ENCODE measurements around the gene OR1N1. TPM values are rescaled to one million over a fixed set of nuclear protein-coding genes. Genes with fewer than 3 reads are reported as not detected.

OR1N1 gene
- total and polyA plus RNA-seq, 2 of the 13 experiments (the other 11 are each of a cell fraction or from before 2014, with no cell fraction given): not detected

- no peak for TF ChIP-seq MAFG (CRISPR knock-in tag; IDR thresholded peaks at IDR 0.05)
- TF ChIP-seq FOXC1 (CRISPR knock-in tag; IDR thresholded peaks at IDR 0.05; ENCODE audit: borderline replicate concordance): no peak
- no peak for TF ChIP-seq POLR2AphosphoS2 (IDR thresholded peaks at IDR 0.05; ENCODE audit: low read depth, low read length)
- no peak for TF ChIP-seq GLI4 (CRISPR knock-in tag; IDR thresholded peaks at IDR 0.05; ENCODE audit: borderline replicate concordance)
- WGBS (ENCODE audit: low lambda C conversion rate): 39% methylated on average over 4 of the region's 4 CpGs
- Histone ChIP-seq H3K9ac (ENCODE audit: insufficient read depth, low read depth, low read length) (no peak overlapping the region), H3K4me1 (ENCODE audit: insufficient read depth, low read length) (no peaks in the 10 kb centered on the region), H3K4me3 (replicated peaks in 1 of 3; ENCODE audit: insufficient read depth in 1 of 3, low read depth in 2 of 3, low read length in 3 of 3) (no peak overlapping the region), H3K4me2 (ENCODE audit: low read depth, low read length) (no peak overlapping the region), H4K20me1 (ENCODE audit: insufficient read depth, low read length) (no peaks in the 10 kb centered on the region), H3K9me3 (ENCODE audit: low read length) (no peaks in the 10 kb centered on the region), H3K36me3 (replicated peaks in 1 of 2; ENCODE audit: control insufficient read depth in 1 of 2, insufficient read depth in 2 of 2, low read length in 2 of 2) (no peaks in the 10 kb centered on the region), H3K27me3 (ENCODE audit: control insufficient read depth in 1 of 2, insufficient read depth in 2 of 2, low read length in 2 of 2) (no peaks in the 10 kb centered on the region), H3K79me2 (ENCODE audit: insufficient read depth, low read length) (no peaks in the 10 kb centered on the region), H2AFZ (ENCODE audit: low read length) (no peak overlapping the region), H3K27ac (ENCODE audit: extremely low read length, insufficient read depth, low read length) (no peak overlapping the region)
- intact Hi-C loops (cut with micrococcal nuclease; ENCODE audit: unreplicated experiment): no loop called here
- ChIA-PET POLR2A (no interaction called here), CTCF (ENCODE audit: low intra/inter-chr PET ratio, low total read pairs) (no interaction called here)
- in situ Hi-C loops (cut with HindIII; ENCODE audit: extremely low pct_ligation_motif_present, low pct_unique_long_range_greater_than_20kb): no loop called here
- DNase-seq (ENCODE audit: low spot score) (no peak), ATAC-seq (no peak), FAIRE-seq (no peak)
- BruUV-seq (replicated peaks): no TSS peak
These were observed 34.4 kb upstream of the OR1N1 start for GRCh38 chr9:122561446-122561845.

- CTCF ChIA-PET (ENCODE audit: low intra/inter-chr PET ratio, low total read pairs): no interaction called here
- H4K20me1 ChIP-seq (ENCODE audit: insufficient read depth, low read length): no peaks in the 10 kb centered on the region
- H3K27ac ChIP-seq (ENCODE audit: extremely low read length, insufficient read depth, low read length): no peak within 1 kb of the TSS
- no peaks in the 10 kb centered on the region for H3K36me3 ChIP-seq (replicated peaks in 1 of 2; ENCODE audit: control insufficient read depth in 1 of 2, insufficient read depth in 2 of 2, low read length in 2 of 2)
- H3K9me3 ChIP-seq (ENCODE audit: low read length): no peaks in the 10 kb centered on the region
- H3K4me1 ChIP-seq (ENCODE audit: insufficient read depth, low read length): no peaks in the 10 kb centered on the region
- H3K4me2 ChIP-seq (ENCODE audit: low read depth, low read length): no peak within 1 kb of the TSS
- H3K79me2 ChIP-seq (ENCODE audit: insufficient read depth, low read length): no peaks in the 10 kb centered on the region
- intact Hi-C loops (cut with micrococcal nuclease; ENCODE audit: unreplicated experiment): no loop called here
- no peaks in the 10 kb centered on the region; a peak in 1 of 5 replicates for H3K27me3 ChIP-seq (ENCODE audit: control insufficient read depth in 1 of 2, insufficient read depth in 2 of 2, low read length in 2 of 2)
- TF ChIP-seq SIN3A (IDR thresholded peaks at IDR 0.05; ENCODE audit: borderline replicate concordance, low read depth, low read length) (no peak), ZNF737 (CRISPR knock-in tag; IDR thresholded peaks at IDR 0.05; ENCODE audit: borderline replicate concordance) (no peak), MEF2D (CRISPR knock-in tag; IDR thresholded peaks at IDR 0.05) (no peak), KMT2A (CRISPR knock-in tag; IDR thresholded peaks at IDR 0.05) (no peak), GFI1 (CRISPR knock-in tag; IDR thresholded peaks at IDR 0.05; ENCODE audit: borderline replicate concordance) (no peak), GABPB1 (CRISPR knock-in tag; IDR thresholded peaks at IDR 0.05) (no peak), JDP2 (CRISPR knock-in tag; IDR thresholded peaks at IDR 0.05; ENCODE audit: borderline replicate concordance) (no peak), ZNF740 (CRISPR knock-in tag; IDR thresholded peaks at IDR 0.05) (no peak), SIX4 (CRISPR knock-in tag; IDR thresholded peaks at IDR 0.05) (no peak), ZNF512B (CRISPR knock-in tag; IDR thresholded peaks at IDR 0.05; ENCODE audit: borderline replicate concordance) (no peak), NR0B2 (CRISPR knock-in tag; IDR thresholded peaks at IDR 0.05) (no peak), ZNF558 (CRISPR knock-in tag; IDR thresholded peaks at IDR 0.05; ENCODE audit: borderline replicate concordance) (no peak), SOX5 (CRISPR knock-in tag; IDR thresholded peaks at IDR 0.05; ENCODE audit: borderline replicate concordance) (no peak)
- no peak within 1 kb of the TSS for H2AFZ ChIP-seq (ENCODE audit: low read length)
- WGBS (ENCODE audit: low lambda C conversion rate): 21% methylated on average over 2 of the region's 2 CpGs
- no peak within 1 kb of the TSS for H3K9ac ChIP-seq (ENCODE audit: insufficient read depth, low read depth, low read length)
- no TSS peak for BruUV-seq (replicated peaks)
- FAIRE-seq (no peak), DNase-seq (ENCODE audit: low spot score) (no peak), ATAC-seq (no peak)
- in situ Hi-C loops (cut with HindIII; ENCODE audit: extremely low pct_ligation_motif_present, low pct_unique_long_range_greater_than_20kb): no loop called here
- H3K4me3 ChIP-seq (replicated peaks in 1 of 3; ENCODE audit: insufficient read depth in 1 of 3, low read depth in 2 of 3, low read length in 3 of 3): no peak within 1 kb of the TSS
- POLR2A ChIA-PET: no interaction called here
These were observed 25.7 kb upstream of the OR1N1 start, which contains the start of gene OR1N2 for GRCh38 chr9:122552812-122553211. Gene OR1N2 (plus strand): TSS chr9:122553112. CDS start chr9:122553212, 100 bp downstream.

All from HepG2 (cell line).